Uterus (tissue), 2 donors: Measurements from ENCODE around the gene GYPC.

Experiments used
- CTCF ChIP-seq, 4 experiments: fragments of 200-600 bp in 2 of 4; fragments of 450-650 bp in 2 of 4; sonication (generic) in 2 of 4; IDR thresholded peaks; one replicate each; pipeline ENCODE4 v1.5.1; 2016 to 2019; ENCODE audit warnings: antibody characterized with exemption in 4 of 4, mild to moderate bottlenecking in 2 of 4, moderate library complexity in 1 of 4
- POLR2A ChIP-seq, 2 donors: fragments of 450-650 bp; IDR thresholded peaks; one replicate each; pipeline ENCODE4 v1.6.1; 2016; ENCODE audit warnings: antibody characterized with exemption in 2 of 2, mild to moderate bottlenecking in 1 of 2, moderate library complexity in 1 of 2

DNA sequence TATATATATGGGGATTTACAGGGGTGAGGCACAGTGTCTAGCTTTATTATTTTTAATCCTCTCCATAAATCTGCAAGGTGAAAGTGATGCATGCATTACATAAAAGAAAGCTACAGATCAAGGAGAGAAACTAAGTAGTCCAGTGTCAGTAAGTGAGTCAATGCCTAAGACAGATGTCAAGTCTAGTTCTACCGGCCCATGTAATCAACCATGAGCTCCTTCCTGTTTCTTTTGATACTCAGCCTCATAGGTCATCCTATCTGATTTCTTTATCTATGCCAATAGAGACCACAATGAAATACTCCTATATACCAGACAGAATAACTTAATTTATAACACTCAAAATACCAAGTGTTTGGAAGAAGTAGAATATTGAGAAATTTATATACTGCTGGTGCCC lies 20.2 kb upstream of the GYPC start:
- no peak for TF ChIP-seq CTCF (IDR thresholded peaks at IDR 0.05)
- TF ChIP-seq POLR2A (IDR thresholded peaks at IDR 0.05): no peak
